Tibial nerve (tissue), 3 donors: ENCODE results near the gene CRIP3.

Experiments
- CTCF ChIP-seq, 5 experiments: fragments of 200-600 bp in 3 of 5; fragments of 450-650 bp in 2 of 5; sonication (generic) in 3 of 5; IDR thresholded peaks; one replicate each; pipeline ENCODE4 v1.5.1; 2016 to 2019; ENCODE audit warnings: antibody characterized with exemption in 5 of 5, mild to moderate bottlenecking in 3 of 5, moderate library complexity in 2 of 5
- POLR2A ChIP-seq, 2 donors: fragments of 450-650 bp; IDR thresholded peaks; one replicate each; pipeline ENCODE4 v1.6.1; 2017; ENCODE audit warnings: antibody characterized with exemption in 2 of 2, mild to moderate bottlenecking in 2 of 2, moderate library complexity in 2 of 2

- TF ChIP-seq POLR2A (IDR thresholded peaks at IDR 0.05) (no peak), CTCF (IDR thresholded peaks at IDR 0.05) (no peak)
These were observed 22.8 kb downstream of the CRIP3 start for GRCh38 chr6:43285832-43286231.
